Epithelial cell of umbilical artery (primary cell): ENCODE data around the gene SRY. TPM values are rescaled to one million over a fixed set of nuclear protein-coding genes. Genes with fewer than 3 reads are reported as not detected.

ENCODE experiments used
- total RNA-seq: library from RNA; depleted of rRNA; stranded (reverse); fragments of >200 nt; gene quantifications from 2 replicates; pipeline ENCODE4 v1.2.3, GENCODE V29; 2014

The SRY gene
- total RNA-seq = not detected in 2 replicates

GRCh38 chrY:2787600-2787999, at the start of gene SRY:
Gene SRY (minus strand): TSS chrY:2787682. CDS start chrY:2787603, 79 bp downstream.

Other genes with a start within 250 kb of the SRY start
- 3.2 and 406 TPM in 2 replicates for gene RPS4Y1, start 53.9 kb upstream of the SRY start, total RNA-seq
- 15.9 TPM in 1 of 2 replicates, not detected in the other for gene ZFY, start 147.7 kb upstream of the SRY start, total RNA-seq